ENCODE results near the gene PEX1.
A peak's percentile ranks its signal among the peaks of the same experiment; 100 is the strongest.

Gene PEX1

GRCh38 chr7:92462560-92462959 is 65.8 kb downstream of the PEX1 start (continued):
- TF ChIP-seq PRDM6 (tag by site-specific recombination; IDR thresholded peaks at IDR 0.05) (no peak), ZNF138 (tag by site-specific recombination; IDR thresholded peaks at IDR 0.05; ENCODE audit: borderline replicate concordance) (no peak), ZNF423 (tag by site-specific recombination; IDR thresholded peaks at IDR 0.05) (no peak), ZNF362 (tag by site-specific recombination; IDR thresholded peaks at IDR 0.05) (no peak), ZNF701 (tag by site-specific recombination; IDR thresholded peaks at IDR 0.05) (no peak), ZNF670 (tag by site-specific recombination; IDR thresholded peaks at IDR 0.05; ENCODE audit: low read depth) (no peak), GLI2 (tag by site-specific recombination; IDR thresholded peaks at IDR 0.05; ENCODE audit: borderline replicate concordance, low read depth) (no peak), TCF7L2 (IDR thresholded peaks at IDR 0.05; ENCODE audit: borderline replicate concordance, low read depth, low read length) (no peak), RBAK (tag by site-specific recombination; IDR thresholded peaks at IDR 0.05) (no peak), ZNF776 (tag by site-specific recombination; IDR thresholded peaks at IDR 0.05; ENCODE audit: borderline replicate concordance) (no peak), ZNF664 (tag by site-specific recombination; IDR thresholded peaks at IDR 0.05) (no peak), ZNF510 (tag by site-specific recombination; IDR thresholded peaks at IDR 0.05; ENCODE audit: insufficient replicate concordance) (no peak)

- H3K36me3 ChIP-seq (ENCODE audit: control insufficient read depth in 2 of 2, insufficient read depth in 1 of 2, low read length in 2 of 2) = peaks cover 5 to 9% of the 10 kb centered on the region in 2 experiments; a peak in 2 of 3 replicates
- H3K27ac ChIP-seq (ENCODE audit: extremely low read depth, low read depth, low read length) = no peak overlapping the region
- no peaks in the 10 kb centered on the region for H3K9me3 ChIP-seq (ENCODE audit: control insufficient read depth, insufficient read depth, low read depth, low read length)
- no peaks in the 10 kb centered on the region for H3K4me1 ChIP-seq (ENCODE audit: control insufficient read depth, insufficient read depth, low read length)
- TF ChIP-seq SCRT2 (tag by site-specific recombination; IDR thresholded peaks at IDR 0.05) (peak; percentile 83), ZNF621 (tag by site-specific recombination; IDR thresholded peaks at IDR 0.05) (no peak), ZNF366 (tag by site-specific recombination; conservative IDR thresholded peaks at IDR 0.05) (no peak), ZNF654 (tag by site-specific recombination; IDR thresholded peaks at IDR 0.05; ENCODE audit: low read depth) (peak; percentile 80), CTCF (tag by site-specific recombination; IDR thresholded peaks at IDR 0.05) (peak; percentile 36; the same call in 1 of the 2 replicates), ZNF433 (tag by site-specific recombination; IDR thresholded peaks at IDR 0.05; ENCODE audit: low read depth) (no peak), SCRT1 (tag by site-specific recombination; IDR thresholded peaks at IDR 0.05; ENCODE audit: borderline replicate concordance) (peak; percentile 57; the same call in 1 of the 2 replicates), ZIC2 (tag by site-specific recombination; IDR thresholded peaks at IDR 0.05) (no peak)
- POLR2A ChIA-PET = interaction anchor here (1.5 kb wide), 1 partner anchor 14 kb away, joined by 5 read pairs; the partner anchor contains the start of gene GATAD1
- no peak overlapping the region for H3K4me3 ChIP-seq (ENCODE audit: low read depth, low read length)
- CTCF ChIA-PET = interaction anchor here (0.5 to 3.0 kb wide), 31 partner anchors 10 to 1250 kb away, joined by 3 to 29 read pairs (median 4); partner anchors contain the start of genes CYP51A1, GATAD1, LRRD1 and MTERF1
Measured at GRCh38 chr7:92461027-92462003, 67.0 kb downstream of the PEX1 start.
